HCT116 (cell line): Measurements from ENCODE around the gene CTIF. TPM values are rescaled to one million over a fixed set of nuclear protein-coding genes. Genes with fewer than 3 reads are reported as not detected.

ENCODE experiments used
- ATAC-seq: fragments of 200-7000 bp; cut with Tn5 transposase; 2 replicates; pipeline ENCODE4 v1.9.1; 2020; ENCODE audit warnings: mild to moderate bottlenecking, moderate library complexity
- BruUV-seq: library from RNA; stranded (reverse); fragments of 400-500 nt; replicated peaks from 2 replicates; lab custom pipeline; 2021; lab: Mats Ljungman, UMichigan
- CTCF ChIA-PET: fragments of 300-600 bp; sonication (Branson Sonifier 250); formaldehyde crosslinking; loops from one replicate; lab custom pipeline; 2021; ENCODE audit warnings: antibody characterized with exemption; lab: Charles Lee
- POLR2A ChIA-PET: fragments of 300-600, 350-600 bp; sonication (Branson Sonifier 250); formaldehyde crosslinking; loops from one replicate; lab custom pipeline; 2021; ENCODE audit warnings: antibody characterized with exemption; lab: Charles Lee
- RAD21 ChIA-PET, 2 experiments: fragments of 300-600 bp; sonication (Branson Sonifier 250); formaldehyde crosslinking; loops; one replicate each; lab custom pipeline; 2023; ENCODE audit warnings: low total read pairs in 2 of 2; ENCODE audit not compliant: uncharacterized antibody in 2 of 2, unreplicated experiment in 2 of 2, low non-redundant PET in 1 of 2; lab: Charles Lee
- DNase-seq: peaks from one replicate; pipeline ENCODE4 v3.0.0-alpha.2; 2010; ENCODE audit warnings: low read depth, low spot score
- H2AFZ ChIP-seq: fragments of 200-600 bp; shearing (Covaris generic), sonication (generic); 2 replicates; pipeline ENCODE4 v1.6.1; 2017; ENCODE audit warnings: low read depth, mixed run types, mixed read lengths, antibody characterized with exemption, low read length; ENCODE audit not compliant: poor library complexity, severe bottlenecking
- H3K27ac ChIP-seq: 2 replicates; pipeline ENCODE4 v1.5.1; 2012; ENCODE audit warnings: low read depth, low read length
- H3K27me3 ChIP-seq: fragments of 200-600 bp; sonication (generic); 2 replicates; pipeline ENCODE4 v1.6.1; 2016; ENCODE audit warnings: mixed run types, low read length, mixed read lengths; ENCODE audit not compliant: insufficient read depth
- H3K36me3 ChIP-seq, 2 experiments: fragments of 200-500 bp in 1 of 2; fragments of 200-600 bp in 1 of 2; sonication (Bioruptor generic) in 1 of 2; sonication (generic) in 1 of 2; 2 replicates each; pipeline versions ENCODE4 v1.5.1 to v1.6.1; 2014 to 2016; ENCODE audit warnings: low read length in 2 of 2, inconsistent platforms in 1 of 2, mixed read lengths in 1 of 2, mixed run types in 1 of 2; ENCODE audit not compliant: insufficient read depth in 2 of 2, control insufficient read depth in 1 of 2
- H3K4me1 ChIP-seq, 2 experiments: fragments of 200-600 bp in 1 of 2; sonication (generic) in 1 of 2; 2 replicates each; pipeline versions ENCODE4 v1.5.1 to v1.6.1; 2012 to 2017; ENCODE audit warnings: low read length in 2 of 2, inconsistent platforms in 1 of 2, mild to moderate bottlenecking in 1 of 2, mixed read lengths in 1 of 2, mixed run types in 1 of 2, moderate library complexity in 1 of 2; ENCODE audit not compliant: insufficient read depth in 2 of 2, control insufficient read depth in 1 of 2
- H3K4me2 ChIP-seq: fragments of 200-600 bp; sonication (generic); 2 replicates; pipeline ENCODE4 v1.6.1; 2017; ENCODE audit warnings: mixed run types, low read length, mixed read lengths
- H3K4me3 ChIP-seq, 2 experiments: fragments of 200-600 bp in 1 of 2; sonication (generic) in 1 of 2; replicated peaks in 1 of 2; 2 replicates each; pipeline ENCODE4 v1.5.1; 2011 to 2016; ENCODE audit warnings: low read length in 2 of 2, control low read depth in 1 of 2, low read depth in 1 of 2, mild to moderate bottlenecking in 1 of 2, mixed read lengths in 1 of 2, mixed run types in 1 of 2
- H3K79me2 ChIP-seq: fragments of 200-600 bp; sonication (generic); 2 replicates; pipeline ENCODE4 v1.6.1; 2017; ENCODE audit warnings: mild to moderate bottlenecking, mixed run types, low read length, moderate library complexity, mixed read lengths; ENCODE audit not compliant: insufficient read depth
- H3K9ac ChIP-seq: fragments of 200-600 bp; sonication (generic); 2 replicates; pipeline ENCODE4 v1.6.1; 2016; ENCODE audit warnings: low read length, mixed read lengths
- H3K9me2 ChIP-seq: fragments of 200-600 bp; sonication (generic), shearing (Covaris generic); 2 replicates; pipeline ENCODE4 v1.6.1; 2017; ENCODE audit warnings: mixed run types, mild to moderate bottlenecking, moderate library complexity; ENCODE audit not compliant: insufficient read depth
- H3K9me3 ChIP-seq, 2 experiments: fragments of 200-500 bp in 1 of 2; fragments of 200-600 bp in 1 of 2; sonication (Bioruptor generic) in 1 of 2; sonication (generic) in 1 of 2; 2 replicates each; pipeline ENCODE4 v1.6.1; 2014 to 2017; ENCODE audit warnings: low read length in 2 of 2, mixed read lengths in 2 of 2, inconsistent platforms in 1 of 2, low read depth in 1 of 2, mild to moderate bottlenecking in 1 of 2, mixed run types in 1 of 2, moderate library complexity in 1 of 2; ENCODE audit not compliant: control insufficient read depth in 1 of 2, insufficient read depth in 1 of 2
- H4K20me1 ChIP-seq: fragments of 200-600 bp; sonication (generic), shearing (Covaris generic); 2 replicates; pipeline ENCODE4 v1.6.1; 2017; ENCODE audit warnings: mixed run types, mild to moderate bottlenecking, moderate library complexity; ENCODE audit not compliant: insufficient read depth
- CEBPB ChIP-seq: IDR thresholded peaks from 2 replicates; pipeline ENCODE4 v1.6.1; 2012; ENCODE audit warnings: low read depth
- EGR1 ChIP-seq: IDR thresholded peaks from 2 replicates; pipeline ENCODE4 v1.6.1; 2012; ENCODE audit warnings: low read depth
- ELF1 ChIP-seq: IDR thresholded peaks from 2 replicates; pipeline ENCODE4 v1.6.1; 2012; ENCODE audit warnings: low read depth, borderline replicate concordance
- EZH2 ChIP-seq: fragments of 200-600 bp; sonication (generic); IDR thresholded peaks from 2 replicates; pipeline ENCODE4 v1.6.1; 2017; ENCODE audit warnings: antibody characterized with exemption, mixed run types
- EZH2phosphoT487 ChIP-seq: fragments of 200-600 bp; IDR thresholded peaks from 2 replicates; pipeline ENCODE4 v1.6.1; 2018; ENCODE audit warnings: antibody characterized with exemption, borderline replicate concordance
- POLR2A ChIP-seq: IDR thresholded peaks from 2 replicates; pipeline ENCODE4 v1.7.0; 2011; ENCODE audit warnings: borderline replicate concordance; ENCODE audit not compliant: insufficient read depth, insufficient read length; ENCODE audit errors: extremely low read depth
- POLR2AphosphoS5 ChIP-seq: IDR thresholded peaks from 2 replicates; pipeline ENCODE4 v1.6.1; 2011; ENCODE audit warnings: mild to moderate bottlenecking, low read depth, low read length, moderate library complexity
- SP1 ChIP-seq: IDR thresholded peaks from 2 replicates; pipeline ENCODE4 v1.6.1; 2012; ENCODE audit warnings: low read depth
- TCF7L2 ChIP-seq: IDR thresholded peaks from 2 replicates; pipeline ENCODE4 v1.7.0; 2011; ENCODE audit warnings: borderline replicate concordance, inconsistent platforms; ENCODE audit not compliant: insufficient read depth, insufficient read length; ENCODE audit errors: extremely low read depth
- YY1 ChIP-seq: IDR thresholded peaks from 2 replicates; pipeline ENCODE4 v1.6.1; 2011; ENCODE audit warnings: low read length, low read depth, moderate library complexity, mild to moderate bottlenecking; ENCODE audit not compliant: insufficient replicate concordance; ENCODE audit errors: extremely low read depth
- ZFX ChIP-seq: fragments of 450-650 bp; IDR thresholded peaks from 2 replicates; pipeline ENCODE4 v1.6.1; 2017
- ZNF274 ChIP-seq: fragments of 200-500 bp; sonication (Bioruptor generic); IDR thresholded peaks from 2 replicates; pipeline ENCODE4 v1.6.1; 2014; ENCODE audit warnings: mild to moderate bottlenecking, low read depth, low read length, inconsistent platforms
- intact Hi-C: fragments of 100-400 bp; cut with micrococcal nuclease; formaldehyde crosslinking; loops from 2 replicates; pipeline ENCODE4 v1.10.0; 2022
- total RNA-seq: library from RNA; stranded (reverse); gene quantifications from one replicate; pipeline ENCODE4 v1.2.1, GENCODE V29; 2021; ENCODE audit not compliant: unreplicated experiment
- TF ChIP-seq, protein P1 (sequence below): IDR thresholded peaks from 2 replicates; pipeline ENCODE4 v1.6.1; 2012; ENCODE audit warnings: low read depth
- TF ChIP-seq, protein P2 (sequence below): IDR thresholded peaks from 2 replicates; pipeline ENCODE4 v1.6.1; 2012
- TF ChIP-seq, protein P3 (sequence below): IDR thresholded peaks from 2 replicates; pipeline ENCODE4 v1.6.1; 2012
- TF ChIP-seq, protein P4 (sequence below), 3 experiments: fragments of 200-600 bp in 1 of 3; sonication (generic) in 1 of 3; IDR thresholded peaks in 2 of 3; conservative IDR thresholded peaks in 1 of 3; 2 replicates each; pipeline ENCODE4 v1.5.1; 2012 to 2017; ENCODE audit warnings: low read depth in 2 of 3, low read length in 2 of 3, antibody characterized with exemption in 1 of 3, borderline replicate concordance in 1 of 3, control low read depth in 1 of 3, mild to moderate bottlenecking in 1 of 3, mixed read lengths in 1 of 3, mixed run types in 1 of 3, moderate library complexity in 1 of 3; ENCODE audit not compliant: insufficient read depth in 1 of 3

CTIF gene
- total RNA-seq, 1 experiment from 2014 or later, result 19.7 TPM

DNA sequence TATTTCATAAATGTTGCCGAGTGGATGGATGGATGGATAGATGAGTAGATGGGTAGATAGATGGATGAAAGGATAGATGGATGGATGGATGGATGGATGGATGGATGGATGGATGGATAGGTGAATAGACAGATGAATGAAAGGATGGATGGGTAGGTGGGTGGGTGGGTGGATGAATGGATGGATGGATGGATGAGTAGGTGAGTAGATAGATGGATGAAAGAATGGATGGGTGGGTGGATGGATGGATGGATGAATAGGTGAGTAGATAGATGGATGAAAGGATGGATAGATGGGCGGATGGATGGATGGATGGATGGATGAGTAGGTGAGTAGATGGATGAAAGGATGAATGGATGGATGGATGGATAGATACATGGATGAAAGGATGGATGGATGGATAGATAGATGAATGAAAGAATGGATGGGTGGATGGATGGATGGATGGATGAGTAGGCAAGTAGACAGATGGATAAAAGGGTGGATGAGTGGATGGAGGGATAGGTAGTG lies 307.6 kb downstream of the CTIF start:
- intact Hi-C loops, result no loop called here
- no TSS peak for BruUV-seq
- Histone ChIP-seq H3K79me2 (no peaks in the 10 kb centered on the region), H3K27me3 (no peaks in the 10 kb centered on the region), H3K9ac (no peak overlapping the region), H3K27ac (no peak overlapping the region), H3K9me2 (no peaks in the 10 kb centered on the region), H3K36me3 (no peaks in the 10 kb centered on the region), H3K4me2 (no peak overlapping the region), H3K4me3 (no peak overlapping the region), H2AFZ (no peak overlapping the region), H3K9me3 (no peaks in the 10 kb centered on the region), H4K20me1 (no peaks in the 10 kb centered on the region), H3K4me1 (peaks cover 8 to 23% of the 10 kb centered on the region in 2 experiments; a peak in 3 of 4 replicates)
- no peak for DNase-seq
- no peak for ATAC-seq
- ChIA-PET RAD21 (no interaction called here), CTCF (interaction anchor here (0.7 kb wide), 2 partner anchors 122 to 810 kb away, joined by 3 to 4 read pairs; no protein-coding TSS in a partner anchor), POLR2A (interaction anchor here (0.9 kb wide), 1 partner anchor 12 kb away, joined by 4 read pairs; no protein-coding TSS in a partner anchor)
- TF ChIP-seq YY1 (no peak), TCF7L2 (no peak), ZFX (no peak), CEBPB (no peak), SP1 (no peak), POLR2AphosphoS5 (no peak), EZH2 (no peak), EGR1 (no peak), ZNF274 (no peak), POLR2A (no peak), EZH2phosphoT487 (no peak), ELF1 (no peak)
- TF ChIP-seq, protein P1, sequence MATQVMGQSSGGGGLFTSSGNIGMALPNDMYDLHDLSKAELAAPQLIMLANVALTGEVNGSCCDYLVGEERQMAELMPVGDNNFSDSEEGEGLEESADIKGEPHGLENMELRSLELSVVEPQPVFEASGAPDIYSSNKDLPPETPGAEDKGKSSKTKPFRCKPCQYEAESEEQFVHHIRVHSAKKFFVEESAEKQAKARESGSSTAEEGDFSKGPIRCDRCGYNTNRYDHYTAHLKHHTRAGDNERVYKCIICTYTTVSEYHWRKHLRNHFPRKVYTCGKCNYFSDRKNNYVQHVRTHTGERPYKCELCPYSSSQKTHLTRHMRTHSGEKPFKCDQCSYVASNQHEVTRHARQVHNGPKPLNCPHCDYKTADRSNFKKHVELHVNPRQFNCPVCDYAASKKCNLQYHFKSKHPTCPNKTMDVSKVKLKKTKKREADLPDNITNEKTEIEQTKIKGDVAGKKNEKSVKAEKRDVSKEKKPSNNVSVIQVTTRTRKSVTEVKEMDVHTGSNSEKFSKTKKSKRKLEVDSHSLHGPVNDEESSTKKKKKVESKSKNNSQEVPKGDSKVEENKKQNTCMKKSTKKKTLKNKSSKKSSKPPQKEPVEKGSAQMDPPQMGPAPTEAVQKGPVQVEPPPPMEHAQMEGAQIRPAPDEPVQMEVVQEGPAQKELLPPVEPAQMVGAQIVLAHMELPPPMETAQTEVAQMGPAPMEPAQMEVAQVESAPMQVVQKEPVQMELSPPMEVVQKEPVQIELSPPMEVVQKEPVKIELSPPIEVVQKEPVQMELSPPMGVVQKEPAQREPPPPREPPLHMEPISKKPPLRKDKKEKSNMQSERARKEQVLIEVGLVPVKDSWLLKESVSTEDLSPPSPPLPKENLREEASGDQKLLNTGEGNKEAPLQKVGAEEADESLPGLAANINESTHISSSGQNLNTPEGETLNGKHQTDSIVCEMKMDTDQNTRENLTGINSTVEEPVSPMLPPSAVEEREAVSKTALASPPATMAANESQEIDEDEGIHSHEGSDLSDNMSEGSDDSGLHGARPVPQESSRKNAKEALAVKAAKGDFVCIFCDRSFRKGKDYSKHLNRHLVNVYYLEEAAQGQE, result no peak
- TF ChIP-seq, protein P2, sequence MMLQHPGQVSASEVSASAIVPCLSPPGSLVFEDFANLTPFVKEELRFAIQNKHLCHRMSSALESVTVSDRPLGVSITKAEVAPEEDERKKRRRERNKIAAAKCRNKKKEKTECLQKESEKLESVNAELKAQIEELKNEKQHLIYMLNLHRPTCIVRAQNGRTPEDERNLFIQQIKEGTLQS, result no peak
- TF ChIP-seq, protein P3, sequence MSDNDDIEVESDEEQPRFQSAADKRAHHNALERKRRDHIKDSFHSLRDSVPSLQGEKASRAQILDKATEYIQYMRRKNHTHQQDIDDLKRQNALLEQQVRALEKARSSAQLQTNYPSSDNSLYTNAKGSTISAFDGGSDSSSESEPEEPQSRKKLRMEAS, result no peak
- TF ChIP-seq, protein P4, sequence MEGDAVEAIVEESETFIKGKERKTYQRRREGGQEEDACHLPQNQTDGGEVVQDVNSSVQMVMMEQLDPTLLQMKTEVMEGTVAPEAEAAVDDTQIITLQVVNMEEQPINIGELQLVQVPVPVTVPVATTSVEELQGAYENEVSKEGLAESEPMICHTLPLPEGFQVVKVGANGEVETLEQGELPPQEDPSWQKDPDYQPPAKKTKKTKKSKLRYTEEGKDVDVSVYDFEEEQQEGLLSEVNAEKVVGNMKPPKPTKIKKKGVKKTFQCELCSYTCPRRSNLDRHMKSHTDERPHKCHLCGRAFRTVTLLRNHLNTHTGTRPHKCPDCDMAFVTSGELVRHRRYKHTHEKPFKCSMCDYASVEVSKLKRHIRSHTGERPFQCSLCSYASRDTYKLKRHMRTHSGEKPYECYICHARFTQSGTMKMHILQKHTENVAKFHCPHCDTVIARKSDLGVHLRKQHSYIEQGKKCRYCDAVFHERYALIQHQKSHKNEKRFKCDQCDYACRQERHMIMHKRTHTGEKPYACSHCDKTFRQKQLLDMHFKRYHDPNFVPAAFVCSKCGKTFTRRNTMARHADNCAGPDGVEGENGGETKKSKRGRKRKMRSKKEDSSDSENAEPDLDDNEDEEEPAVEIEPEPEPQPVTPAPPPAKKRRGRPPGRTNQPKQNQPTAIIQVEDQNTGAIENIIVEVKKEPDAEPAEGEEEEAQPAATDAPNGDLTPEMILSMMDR (IDR thresholded peaks at IDR 0.05 in 2 of 3, conservative IDR thresholded peaks at IDR 0.05 in 1 of 3; ENCODE audit: borderline replicate concordance in 1 of 3, insufficient read depth in 1 of 3, low read depth in 2 of 3, low read length in 2 of 3), result no peak
